Measurements from ENCODE around the gene ATP1A2.

DNA sequence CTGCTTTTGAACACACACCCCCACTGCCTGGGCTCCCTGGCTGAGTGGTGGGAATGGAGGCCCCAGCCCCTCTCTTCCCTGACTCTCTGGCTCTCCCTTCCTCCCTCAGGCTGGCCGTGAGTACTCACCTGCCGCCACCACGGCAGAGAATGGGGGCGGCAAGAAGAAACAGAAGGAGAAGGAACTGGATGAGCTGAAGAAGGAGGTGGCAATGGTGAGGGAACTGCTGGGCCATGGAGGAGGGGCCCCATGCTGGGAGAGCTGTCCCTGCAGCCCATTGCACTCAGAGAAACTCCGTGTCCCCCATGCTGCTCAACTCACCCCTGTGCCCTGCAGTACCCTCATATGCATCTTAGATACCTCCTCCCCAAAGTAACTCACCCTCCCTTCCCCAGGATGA lies 5.2 kb downstream of the ATP1A2 start:
- no peak for TF ChIP-seq EMX1 (CRISPR knock-in tag; IDR thresholded peaks at IDR 0.05)
- TF ChIP-seq E2F4 (CRISPR knock-in tag; IDR thresholded peaks at IDR 0.05; ENCODE audit: borderline replicate concordance, low read depth), result no peak
- no peak for TF ChIP-seq SP1 (CRISPR knock-in tag; conservative IDR thresholded peaks at IDR 0.05)
- TF ChIP-seq, protein P1, sequence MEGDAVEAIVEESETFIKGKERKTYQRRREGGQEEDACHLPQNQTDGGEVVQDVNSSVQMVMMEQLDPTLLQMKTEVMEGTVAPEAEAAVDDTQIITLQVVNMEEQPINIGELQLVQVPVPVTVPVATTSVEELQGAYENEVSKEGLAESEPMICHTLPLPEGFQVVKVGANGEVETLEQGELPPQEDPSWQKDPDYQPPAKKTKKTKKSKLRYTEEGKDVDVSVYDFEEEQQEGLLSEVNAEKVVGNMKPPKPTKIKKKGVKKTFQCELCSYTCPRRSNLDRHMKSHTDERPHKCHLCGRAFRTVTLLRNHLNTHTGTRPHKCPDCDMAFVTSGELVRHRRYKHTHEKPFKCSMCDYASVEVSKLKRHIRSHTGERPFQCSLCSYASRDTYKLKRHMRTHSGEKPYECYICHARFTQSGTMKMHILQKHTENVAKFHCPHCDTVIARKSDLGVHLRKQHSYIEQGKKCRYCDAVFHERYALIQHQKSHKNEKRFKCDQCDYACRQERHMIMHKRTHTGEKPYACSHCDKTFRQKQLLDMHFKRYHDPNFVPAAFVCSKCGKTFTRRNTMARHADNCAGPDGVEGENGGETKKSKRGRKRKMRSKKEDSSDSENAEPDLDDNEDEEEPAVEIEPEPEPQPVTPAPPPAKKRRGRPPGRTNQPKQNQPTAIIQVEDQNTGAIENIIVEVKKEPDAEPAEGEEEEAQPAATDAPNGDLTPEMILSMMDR (IDR thresholded peaks at IDR 0.05), result no peak
- no peak for TF ChIP-seq NR1H2 (CRISPR knock-in tag; IDR thresholded peaks at IDR 0.05)
- no peak for TF ChIP-seq IRF1 (CRISPR knock-in tag; IDR thresholded peaks at IDR 0.05)
- no peak for TF ChIP-seq PRDM15 (CRISPR knock-in tag; IDR thresholded peaks at IDR 0.05)
- TF ChIP-seq IRF2 (CRISPR knock-in tag; IDR thresholded peaks at IDR 0.05; ENCODE audit: borderline replicate concordance, low read depth), result no peak

All from WTC11 (cell line).